Muscle layer of colon (tissue), 2 donors: ENCODE data around the gene ZNF407.

ENCODE experiments used
- H3K27ac ChIP-seq: one replicate; pipeline ENCODE4 v1.7.0; 2013; ENCODE audit warnings: low read depth, mild to moderate bottlenecking, low read length, moderate library complexity
- H3K27me3 ChIP-seq, 2 donors: one replicate each; pipeline ENCODE4 v1.7.0; 2013; ENCODE audit warnings: low read length in 2 of 2, mild to moderate bottlenecking in 2 of 2; ENCODE audit not compliant: insufficient read depth in 2 of 2, control insufficient read depth in 1 of 2
- H3K36me3 ChIP-seq: one replicate; pipeline ENCODE4 v1.7.0; 2013; ENCODE audit warnings: mild to moderate bottlenecking, low read length; ENCODE audit not compliant: insufficient read depth
- H3K4me1 ChIP-seq: one replicate; pipeline ENCODE4 v1.7.0; 2013; ENCODE audit warnings: mild to moderate bottlenecking, low read length; ENCODE audit not compliant: insufficient read depth
- H3K4me3 ChIP-seq, 2 donors: one replicate each; pipeline ENCODE4 v1.7.0; 2013; ENCODE audit warnings: low read length in 2 of 2, low read depth in 1 of 2, mild to moderate bottlenecking in 1 of 2, moderate library complexity in 1 of 2
- H3K9ac ChIP-seq: one replicate; pipeline ENCODE4 v1.7.0; 2013; ENCODE audit warnings: low read length
- H3K9me3 ChIP-seq: one replicate; pipeline ENCODE4 v1.7.0; 2013; ENCODE audit warnings: mild to moderate bottlenecking, low read length
- donor health status: abdominal sarcoma.
- donor health status: Adenocarcinoma of cecum.

Gene ZNF407

GRCh38 chr18:75052475-75052874 lies 454.8 kb downstream of the ZNF407 start:
- Histone ChIP-seq H3K9me3 (no peaks in the 10 kb centered on the region), H3K27ac (no peak overlapping the region), H3K4me3 (no peak overlapping the region), H3K4me1 (no peaks in the 10 kb centered on the region), H3K9ac (no peak overlapping the region), H3K27me3 (no peaks in the 10 kb centered on the region), H3K36me3 (no peaks in the 10 kb centered on the region)

- Histone ChIP-seq H3K9me3 (no peaks in the 10 kb centered on the region), H3K27ac (no peak overlapping the region), H3K27me3 (no peaks in the 10 kb centered on the region), H3K4me1 (no peaks in the 10 kb centered on the region), H3K9ac (no peak overlapping the region), H3K4me3 (no peak overlapping the region), H3K36me3 (no peaks in the 10 kb centered on the region)
Observed at GRCh38 chr18:75053028-75053629, 455.5 kb downstream of the ZNF407 start.

GRCh38 chr18:75054046-75054445 lies 456.4 kb downstream of the ZNF407 start:
- H3K36me3 ChIP-seq = no peaks in the 10 kb centered on the region
- H3K9me3 ChIP-seq = no peaks in the 10 kb centered on the region
- no peaks in the 10 kb centered on the region for H3K4me1 ChIP-seq
- no peak overlapping the region for H3K27ac ChIP-seq
- no peak overlapping the region for H3K9ac ChIP-seq
- no peaks in the 10 kb centered on the region for H3K27me3 ChIP-seq
- H3K4me3 ChIP-seq = no peak overlapping the region

GRCh38 chr18:75054611-75055010 lies 456.9 kb downstream of the ZNF407 start:
- Histone ChIP-seq H3K27ac (no peak overlapping the region), H3K4me1 (no peaks in the 10 kb centered on the region), H3K4me3 (no peak overlapping the region), H3K9ac (no peak overlapping the region), H3K9me3 (no peaks in the 10 kb centered on the region), H3K36me3 (no peaks in the 10 kb centered on the region), H3K27me3 (no peaks in the 10 kb centered on the region)

- no peaks in the 10 kb centered on the region for H3K27me3 ChIP-seq
- no peak overlapping the region for H3K4me3 ChIP-seq
- no peaks in the 10 kb centered on the region for H3K9me3 ChIP-seq
- no peak overlapping the region for H3K27ac ChIP-seq
- no peaks in the 10 kb centered on the region for H3K4me1 ChIP-seq
- H3K9ac ChIP-seq = no peak overlapping the region
- H3K36me3 ChIP-seq = no peaks in the 10 kb centered on the region
Observed at GRCh38 chr18:75057169-75057960, 459.7 kb downstream of the ZNF407 start.

GRCh38 chr18:75060185-75060584 lies 462.5 kb downstream of the ZNF407 start:
- Histone ChIP-seq H3K4me1 (no peaks in the 10 kb centered on the region), H3K9me3 (no peaks in the 10 kb centered on the region), H3K9ac (no peak overlapping the region), H3K27ac (no peak overlapping the region), H3K4me3 (no peak overlapping the region), H3K27me3 (no peaks in the 10 kb centered on the region), H3K36me3 (no peaks in the 10 kb centered on the region)

- Histone ChIP-seq H3K27ac (no peak overlapping the region), H3K9me3 (no peaks in the 10 kb centered on the region), H3K36me3 (no peaks in the 10 kb centered on the region), H3K27me3 (no peaks in the 10 kb centered on the region), H3K4me1 (no peaks in the 10 kb centered on the region), H3K9ac (no peak overlapping the region), H3K4me3 (no peak overlapping the region)
Observed at GRCh38 chr18:75062297-75062886, 464.7 kb downstream of the ZNF407 start.

- Histone ChIP-seq H3K4me1 (no peaks in the 10 kb centered on the region), H3K36me3 (no peaks in the 10 kb centered on the region), H3K27ac (no peak overlapping the region), H3K4me3 (no peak overlapping the region), H3K9ac (no peak overlapping the region), H3K27me3 (no peaks in the 10 kb centered on the region), H3K9me3 (no peaks in the 10 kb centered on the region)
Observed at GRCh38 chr18:75063196-75063595, 465.5 kb downstream of the ZNF407 start.

GRCh38 chr18:75063615-75064512 lies 466.2 kb downstream of the ZNF407 start:
- no peaks in the 10 kb centered on the region for H3K36me3 ChIP-seq
- H3K27me3 ChIP-seq = no peaks in the 10 kb centered on the region

GRCh38 chr18:75064513-75064905 lies 466.8 kb downstream of the ZNF407 start:
- H3K27ac ChIP-seq = no peak overlapping the region
- no peaks in the 10 kb centered on the region for H3K9me3 ChIP-seq
- no peak overlapping the region for H3K4me3 ChIP-seq
- H3K36me3 ChIP-seq = no peaks in the 10 kb centered on the region
- H3K27me3 ChIP-seq = no peaks in the 10 kb centered on the region
- no peak overlapping the region for H3K9ac ChIP-seq
- H3K4me1 ChIP-seq = no peaks in the 10 kb centered on the region

More at GRCh38 chr18:75063615-75064512, 466.2 kb downstream of the ZNF407 start:
- Histone ChIP-seq H3K9me3 (no peaks in the 10 kb centered on the region), H3K4me1 (no peaks in the 10 kb centered on the region), H3K9ac (no peak overlapping the region), H3K4me3 (no peak overlapping the region), H3K27ac (no peak overlapping the region)
